OCI-LY1 (cell line): ENCODE measurements around the gene SLC29A1.

ENCODE experiments used
- CTCF ChIP-seq: fragments of 200-600 bp; sonication (generic), shearing (Covaris generic); IDR thresholded peaks from 2 replicates; pipeline ENCODE4 v1.5.1; 2017; ENCODE audit warnings: mild to moderate bottlenecking, antibody characterized with exemption, low read length, moderate library complexity, mixed read lengths
- EZH2 ChIP-seq: fragments of 200-600 bp; sonication (generic), shearing (Covaris generic); IDR thresholded peaks from 2 replicates; pipeline ENCODE4 v1.8.0; 2017; ENCODE audit warnings: borderline replicate concordance, mixed run types, mild to moderate bottlenecking, antibody characterized with exemption, low read length, moderate library complexity, mixed read lengths

DNA sequence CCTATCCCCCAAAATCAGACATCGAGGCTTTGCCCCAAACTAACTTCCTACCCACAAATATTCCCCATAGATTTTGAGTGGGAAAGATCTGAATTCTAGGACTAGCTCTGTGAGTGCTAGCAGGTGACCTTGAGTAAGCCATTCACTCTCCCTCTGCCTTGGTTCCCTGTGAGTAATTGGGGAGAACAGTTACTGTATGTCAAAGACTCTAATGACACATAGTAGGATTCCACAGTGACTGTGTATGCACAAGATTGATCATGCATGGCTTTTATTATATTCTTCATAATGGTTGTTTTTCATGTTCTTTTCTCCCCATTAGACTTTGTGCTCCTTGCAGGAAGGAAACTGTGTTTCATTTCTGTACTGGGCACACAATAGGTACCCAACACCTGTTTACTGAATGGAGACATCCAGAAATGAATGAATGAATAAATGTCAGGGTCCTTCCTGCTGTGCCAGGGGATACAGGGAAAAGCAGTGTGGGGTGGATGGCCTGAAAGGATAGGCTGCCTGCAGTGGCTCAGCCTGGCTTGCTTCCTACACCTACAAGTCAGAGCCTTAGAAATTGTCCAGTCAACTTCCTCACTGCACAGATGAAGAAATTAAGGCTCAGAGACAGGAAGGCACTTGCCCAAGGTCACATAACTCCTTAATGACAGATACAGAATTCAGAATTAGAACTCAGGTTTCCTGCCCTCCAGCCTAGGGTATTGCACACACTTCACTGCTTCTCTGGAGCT lies 46.0 kb downstream of the SLC29A1 start:
- TF ChIP-seq CTCF (no peak), EZH2 (no peak)
